GM21619 (cell line): ENCODE measurements around the gene DESI2.
"Not testable (repeated sequence)": the region's sequence is repeated elsewhere in the genome, so short reads cannot be mapped to it uniquely, and the experiment has no call there.

Experiments used
- ATAC-seq: cut with Tn5 transposase; IDR thresholded peaks from one replicate; pipeline ENCODE4 v1.9.1; 2021; ENCODE audit not compliant: unreplicated experiment

The DESI2 gene

GRCh38 chr1:244702620-244703019 lies 49.7 kb downstream of the DESI2 start:
- no peak for ATAC-seq

- ATAC-seq, result no peak
Observed at GRCh38 chr1:244704107-244704506, 51.2 kb downstream of the DESI2 start.

GRCh38 chr1:244705261-244706234 lies 52.6 kb downstream of the DESI2 start:
- no peak for ATAC-seq

GRCh38 chr1:244709076-244709475 lies 56.1 kb downstream of the DESI2 start:
- ATAC-seq, result no peak

- no peak for ATAC-seq
Observed at GRCh38 chr1:244709476-244710368, 56.8 kb downstream of the DESI2 start.

GRCh38 chr1:244710474-244711062 lies 57.6 kb downstream of the DESI2 start:
- ATAC-seq, result no peak

GRCh38 chr1:244712669-244713068 lies 59.7 kb downstream of the DESI2 start:
- ATAC-seq, result no peak

- ATAC-seq, result no peak
Observed at GRCh38 chr1:244713332-244713731, 60.4 kb downstream of the DESI2 start.

GRCh38 chr1:244727871-244728474 lies 75.0 kb downstream of the DESI2 start:
- no peak for ATAC-seq

- no peak for ATAC-seq
Observed at GRCh38 chr1:244730153-244730933, 77.4 kb downstream of the DESI2 start.

GRCh38 chr1:244730934-244731434 lies 78.1 kb downstream of the DESI2 start:
- ATAC-seq, result no peak

GRCh38 chr1:244731651-244732050 lies 78.7 kb downstream of the DESI2 start:
- no peak for ATAC-seq

GRCh38 chr1:244732851-244733450 lies 80.0 kb downstream of the DESI2 start:
- ATAC-seq, result no peak

- ATAC-seq, result no peak
Observed at GRCh38 chr1:244735404-244735803, 82.5 kb downstream of the DESI2 start.

- no peak for ATAC-seq
Observed at GRCh38 chr1:244735876-244736561, 83.1 kb downstream of the DESI2 start.

GRCh38 chr1:244739140-244739539 lies 86.2 kb downstream of the DESI2 start:
- not testable (repeated sequence) for ATAC-seq

GRCh38 chr1:244740027-244740617 lies 87.2 kb downstream of the DESI2 start:
- ATAC-seq, result not testable (repeated sequence)

GRCh38 chr1:244741692-244742091 lies 88.8 kb downstream of the DESI2 start:
- no peak for ATAC-seq
